ENCODE measurements around the gene RUNDC3A. TPM values are rescaled to one million over a fixed set of nuclear protein-coding genes. Genes with fewer than 3 reads are reported as not detected.
A peak's percentile ranks its signal among the peaks of the same experiment; 100 is the strongest.
"Not testable (repeated sequence)": the region's sequence is repeated elsewhere in the genome, so short reads cannot be mapped to it uniquely, and the experiment has no call there.

The RUNDC3A gene
- total RNA-seq, 1 experiment from 2014 or later: 5.2 TPM

DNA sequence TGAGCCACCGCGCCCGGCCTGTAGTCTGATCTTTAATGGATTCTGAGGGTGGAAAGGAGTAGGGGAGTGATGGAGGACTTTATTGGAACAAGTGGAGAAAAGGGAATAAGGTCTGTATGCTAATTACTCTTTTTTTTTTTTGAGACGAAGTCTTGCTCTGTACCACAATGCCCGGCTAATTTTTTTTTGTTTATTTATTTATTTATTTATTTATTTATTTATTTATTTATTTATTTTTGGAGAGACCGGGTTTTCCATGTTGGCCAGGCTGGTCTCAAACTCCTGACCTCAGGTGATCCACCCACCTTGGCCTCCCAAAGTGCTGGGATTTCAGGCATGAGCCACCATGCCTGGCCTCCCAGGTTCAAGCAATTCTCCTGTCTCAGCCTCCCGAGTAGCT is 21.1 kb downstream of the RUNDC3A start:
- H3K36me3 Mint-ChIP-seq; H3K4me3 Mint-ChIP-seq; H3K9me3 Mint-ChIP-seq; H3K27ac Mint-ChIP-seq; DNase-seq (ENCODE audit: low spot score); ATAC-seq: not testable (repeated sequence)
- ChIA-PET POLR2A (interaction anchor here (1.2 kb wide), 1 partner anchor 129 kb away, joined by 5 read pairs; no protein-coding TSS in a partner anchor), CTCF (interaction anchor here (0.5 to 7.4 kb wide), 9 partner anchors 14 to 193 kb away, joined by 3 to 78 read pairs (median 8); partner anchors contain the start of genes ASB16 and GRN)
- Mint-ChIP-seq H3K4me1 (peaks cover 19% of the 10 kb centered on the region), H3K27me3 (ENCODE audit: low read depth) (peaks cover 10% of the 10 kb centered on the region)

GRCh38 chr17:44330263-44330662 is 21.9 kb downstream of the RUNDC3A start:
- H3K9me3 Mint-ChIP-seq; DNase-seq (ENCODE audit: low spot score); ATAC-seq; H3K27me3 Mint-ChIP-seq (ENCODE audit: low read depth); H3K4me3 Mint-ChIP-seq; H3K27ac Mint-ChIP-seq; H3K36me3 Mint-ChIP-seq: not testable (repeated sequence)
- H3K4me1 Mint-ChIP-seq: peaks cover 20% of the 10 kb centered on the region
- ChIA-PET POLR2A (interaction anchor here (1.0 to 1.5 kb wide), 3 partner anchors 14 to 130 kb away, joined by 3 to 5 read pairs (median 4); no protein-coding TSS in a partner anchor), CTCF (interaction anchor here (0.5 to 7.4 kb wide), 25 partner anchors 11 to 278 kb away, joined by 3 to 78 read pairs (median 10); partner anchors contain the start of genes ASB16, FAM171A2, GRN and RUNDC3A)

DNA sequence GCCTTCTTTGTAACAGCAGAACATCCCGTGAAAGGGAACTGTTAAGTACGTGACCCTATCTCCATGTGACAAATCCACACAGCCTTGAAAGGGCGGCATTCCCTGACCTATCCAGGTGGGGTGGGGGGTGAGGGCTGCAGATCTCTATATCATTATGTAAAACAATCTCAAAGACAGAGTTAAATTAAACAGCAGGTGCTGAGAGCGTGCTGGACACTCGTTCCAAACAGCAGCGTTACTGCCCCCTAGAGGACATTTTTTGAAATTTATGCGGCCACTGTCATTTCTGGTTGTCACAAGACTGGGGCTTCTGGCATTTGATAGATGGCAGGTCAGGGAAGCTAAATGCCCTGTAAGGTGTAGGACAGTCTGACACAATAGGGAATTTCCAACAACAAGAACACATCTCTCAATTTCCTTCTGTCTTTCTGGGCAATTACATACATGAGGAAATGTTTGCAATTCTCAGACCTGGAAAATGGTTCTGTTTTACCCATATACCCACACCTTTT is 22.9 kb downstream of the RUNDC3A start:
- DNase-seq (ENCODE audit: low spot score) (peak; percentile 80), ATAC-seq (peak; percentile 19)
- ChIA-PET CTCF (interaction anchor here (0.6 to 7.4 kb wide), 39 partner anchors 10 to 388 kb away, joined by 3 to 78 read pairs (median 7); partner anchors contain the start of genes ASB16, FAM171A2, GRN and HDAC5), POLR2A (interaction anchor here (0.5 to 1.5 kb wide), 4 partner anchors 14 to 317 kb away, joined by 3 to 4 read pairs (median 3); partner anchors contain the start of gene TMEM101)
- Mint-ChIP-seq H3K9me3 (no peaks in the 10 kb centered on the region), H3K36me3 (no peaks in the 10 kb centered on the region), H3K4me3 (no peak overlapping the region), H3K4me1 (peaks cover 17% of the 10 kb centered on the region), H3K27me3 (ENCODE audit: low read depth) (peaks cover 3% of the 10 kb centered on the region; the same call in 1 of the 2 replicates), H3K27ac (no peak overlapping the region)
- no peak for TF ChIP-seq FOXP1 (CRISPR knock-in tag; IDR thresholded peaks at IDR 0.05; ENCODE audit: borderline replicate concordance)
- TF ChIP-seq, protein P1, sequence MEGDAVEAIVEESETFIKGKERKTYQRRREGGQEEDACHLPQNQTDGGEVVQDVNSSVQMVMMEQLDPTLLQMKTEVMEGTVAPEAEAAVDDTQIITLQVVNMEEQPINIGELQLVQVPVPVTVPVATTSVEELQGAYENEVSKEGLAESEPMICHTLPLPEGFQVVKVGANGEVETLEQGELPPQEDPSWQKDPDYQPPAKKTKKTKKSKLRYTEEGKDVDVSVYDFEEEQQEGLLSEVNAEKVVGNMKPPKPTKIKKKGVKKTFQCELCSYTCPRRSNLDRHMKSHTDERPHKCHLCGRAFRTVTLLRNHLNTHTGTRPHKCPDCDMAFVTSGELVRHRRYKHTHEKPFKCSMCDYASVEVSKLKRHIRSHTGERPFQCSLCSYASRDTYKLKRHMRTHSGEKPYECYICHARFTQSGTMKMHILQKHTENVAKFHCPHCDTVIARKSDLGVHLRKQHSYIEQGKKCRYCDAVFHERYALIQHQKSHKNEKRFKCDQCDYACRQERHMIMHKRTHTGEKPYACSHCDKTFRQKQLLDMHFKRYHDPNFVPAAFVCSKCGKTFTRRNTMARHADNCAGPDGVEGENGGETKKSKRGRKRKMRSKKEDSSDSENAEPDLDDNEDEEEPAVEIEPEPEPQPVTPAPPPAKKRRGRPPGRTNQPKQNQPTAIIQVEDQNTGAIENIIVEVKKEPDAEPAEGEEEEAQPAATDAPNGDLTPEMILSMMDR (IDR thresholded peaks at IDR 0.05): peak; percentile 76
- TF ChIP-seq, protein P2, sequence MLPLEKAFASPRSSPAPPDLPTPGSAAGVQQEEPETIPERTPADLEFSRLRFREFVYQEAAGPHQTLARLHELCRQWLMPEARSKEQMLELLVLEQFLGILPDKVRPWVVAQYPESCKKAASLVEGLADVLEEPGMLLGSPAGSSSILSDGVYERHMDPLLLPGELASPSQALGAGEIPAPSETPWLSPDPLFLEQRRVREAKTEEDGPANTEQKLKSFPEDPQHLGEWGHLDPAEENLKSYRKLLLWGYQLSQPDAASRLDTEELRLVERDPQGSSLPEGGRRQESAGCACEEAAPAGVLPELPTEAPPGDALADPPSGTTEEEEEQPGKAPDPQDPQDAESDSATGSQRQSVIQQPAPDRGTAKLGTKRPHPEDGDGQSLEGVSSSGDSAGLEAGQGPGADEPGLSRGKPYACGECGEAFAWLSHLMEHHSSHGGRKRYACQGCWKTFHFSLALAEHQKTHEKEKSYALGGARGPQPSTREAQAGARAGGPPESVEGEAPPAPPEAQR (CRISPR knock-in tag; IDR thresholded peaks at IDR 0.05): no peak

- TF ChIP-seq ZBTB21 (CRISPR knock-in tag; IDR thresholded peaks at IDR 0.05; ENCODE audit: borderline replicate concordance): no peak
- TF ChIP-seq, protein P1 (IDR thresholded peaks at IDR 0.05): no peak
- no peak for TF ChIP-seq FOXP4 (CRISPR knock-in tag; IDR thresholded peaks at IDR 0.05)
- TF ChIP-seq ZNF263 (CRISPR knock-in tag; IDR thresholded peaks at IDR 0.05; ENCODE audit: low read depth): no peak
- no peak for TF ChIP-seq GRHL2 (CRISPR knock-in tag; IDR thresholded peaks at IDR 0.05; ENCODE audit: insufficient replicate concordance, severe bottlenecking)
- TF ChIP-seq, protein P3, sequence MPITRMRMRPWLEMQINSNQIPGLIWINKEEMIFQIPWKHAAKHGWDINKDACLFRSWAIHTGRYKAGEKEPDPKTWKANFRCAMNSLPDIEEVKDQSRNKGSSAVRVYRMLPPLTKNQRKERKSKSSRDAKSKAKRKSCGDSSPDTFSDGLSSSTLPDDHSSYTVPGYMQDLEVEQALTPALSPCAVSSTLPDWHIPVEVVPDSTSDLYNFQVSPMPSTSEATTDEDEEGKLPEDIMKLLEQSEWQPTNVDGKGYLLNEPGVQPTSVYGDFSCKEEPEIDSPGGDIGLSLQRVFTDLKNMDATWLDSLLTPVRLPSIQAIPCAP (CRISPR knock-in tag; IDR thresholded peaks at IDR 0.05): no peak
- TF ChIP-seq, protein P4, sequence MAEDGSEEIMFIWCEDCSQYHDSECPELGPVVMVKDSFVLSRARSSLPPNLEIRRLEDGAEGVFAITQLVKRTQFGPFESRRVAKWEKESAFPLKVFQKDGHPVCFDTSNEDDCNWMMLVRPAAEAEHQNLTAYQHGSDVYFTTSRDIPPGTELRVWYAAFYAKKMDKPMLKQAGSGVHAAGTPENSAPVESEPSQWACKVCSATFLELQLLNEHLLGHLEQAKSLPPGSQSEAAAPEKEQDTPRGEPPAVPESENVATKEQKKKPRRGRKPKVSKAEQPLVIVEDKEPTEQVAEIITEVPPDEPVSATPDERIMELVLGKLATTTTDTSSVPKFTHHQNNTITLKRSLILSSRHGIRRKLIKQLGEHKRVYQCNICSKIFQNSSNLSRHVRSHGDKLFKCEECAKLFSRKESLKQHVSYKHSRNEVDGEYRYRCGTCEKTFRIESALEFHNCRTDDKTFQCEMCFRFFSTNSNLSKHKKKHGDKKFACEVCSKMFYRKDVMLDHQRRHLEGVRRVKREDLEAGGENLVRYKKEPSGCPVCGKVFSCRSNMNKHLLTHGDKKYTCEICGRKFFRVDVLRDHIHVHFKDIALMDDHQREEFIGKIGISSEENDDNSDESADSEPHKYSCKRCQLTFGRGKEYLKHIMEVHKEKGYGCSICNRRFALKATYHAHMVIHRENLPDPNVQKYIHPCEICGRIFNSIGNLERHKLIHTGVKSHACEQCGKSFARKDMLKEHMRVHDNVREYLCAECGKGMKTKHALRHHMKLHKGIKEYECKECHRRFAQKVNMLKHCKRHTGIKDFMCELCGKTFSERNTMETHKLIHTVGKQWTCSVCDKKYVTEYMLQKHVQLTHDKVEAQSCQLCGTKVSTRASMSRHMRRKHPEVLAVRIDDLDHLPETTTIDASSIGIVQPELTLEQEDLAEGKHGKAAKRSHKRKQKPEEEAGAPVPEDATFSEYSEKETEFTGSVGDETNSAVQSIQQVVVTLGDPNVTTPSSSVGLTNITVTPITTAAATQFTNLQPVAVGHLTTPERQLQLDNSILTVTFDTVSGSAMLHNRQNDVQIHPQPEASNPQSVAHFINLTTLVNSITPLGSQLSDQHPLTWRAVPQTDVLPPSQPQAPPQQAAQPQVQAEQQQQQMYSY (CRISPR knock-in tag; IDR thresholded peaks at IDR 0.05): no peak
- no peak for TF ChIP-seq NR1H2 (CRISPR knock-in tag; IDR thresholded peaks at IDR 0.05)
- ATAC-seq (no peak), DNase-seq (ENCODE audit: low spot score) (no peak)
- no peak overlapping the region for H3K4me3 Mint-ChIP-seq
- peaks cover 12% of the 10 kb centered on the region; the same call in 1 of the 2 replicates for H3K4me1 Mint-ChIP-seq
- no peak overlapping the region for H3K27ac Mint-ChIP-seq
- ChIA-PET POLR2A (no interaction called here), CTCF (interaction anchor here (1.3 to 7.4 kb wide), 6 partner anchors 11 to 130 kb away, joined by 3 to 78 read pairs (median 40); partner anchors contain the start of gene GRN)
- no peaks in the 10 kb centered on the region for H3K9me3 Mint-ChIP-seq
- no peaks in the 10 kb centered on the region for H3K36me3 Mint-ChIP-seq
- H3K27me3 Mint-ChIP-seq (ENCODE audit: low read depth): peaks cover 5% of the 10 kb centered on the region
These were observed 25.0 kb downstream of the RUNDC3A start for GRCh38 chr17:44333371-44333770.

Data from WTC11 (cell line).